H1 (cell line): ENCODE measurements around the gene GALNT6. TPM values are rescaled to one million over a fixed set of nuclear protein-coding genes. Genes with fewer than 3 reads are reported as not detected.

Source experiments
- ASH2L ChIP-seq: fragments of 200-600, 300-600 bp; sonication (generic); IDR thresholded peaks from one replicate; pipeline ENCODE4 v1.7.1; 2017; ENCODE audit warnings: low read length
- ATF2 ChIP-seq: IDR thresholded peaks from 2 replicates; pipeline ENCODE4 v1.6.1; 2012; ENCODE audit warnings: low read length, inconsistent platforms
- CBX8 ChIP-seq: fragments of 300-800, 300-1000 bp; sonication (generic); IDR thresholded peaks from 2 replicates; pipeline ENCODE4 v1.7.1; 2016; ENCODE audit warnings: low read depth, low read length, borderline replicate concordance
- CHD2 ChIP-seq: IDR thresholded peaks from 2 replicates; pipeline ENCODE4 v1.6.1; 2012; ENCODE audit warnings: low read length, improper control_type of control experiment
- CREB1 ChIP-seq: IDR thresholded peaks from 2 replicates; pipeline ENCODE4 v1.6.1; 2012; ENCODE audit warnings: inconsistent platforms
- CTCF ChIP-seq, 3 experiments: IDR thresholded peaks; 1 replicate in 2 of 3; 2 replicates in 1 of 3; pipeline versions ENCODE4 v1.5.1 to v1.6.1; 2011; ENCODE audit warnings: low read length in 3 of 3, mild to moderate bottlenecking in 3 of 3, inconsistent platforms in 2 of 3, low read depth in 1 of 3, moderate library complexity in 1 of 3; ENCODE audit not compliant: insufficient read depth in 1 of 3; ENCODE audit errors: control extremely low read depth in 1 of 3
- EGR1 ChIP-seq: IDR thresholded peaks from 2 replicates; pipeline ENCODE4 v1.6.1; 2011; ENCODE audit warnings: low read depth, low read length, borderline replicate concordance
- GABPA ChIP-seq: IDR thresholded peaks from 2 replicates; pipeline ENCODE4 v1.6.1; 2011; ENCODE audit warnings: mild to moderate bottlenecking, low read length, moderate library complexity, borderline replicate concordance; ENCODE audit not compliant: insufficient read depth
- GTF2F1 ChIP-seq: IDR thresholded peaks from 2 replicates; pipeline ENCODE4 v1.6.1; 2012; ENCODE audit warnings: low read depth, low read length, improper control_type of control experiment, borderline replicate concordance
- KDM4A ChIP-seq: IDR thresholded peaks from one replicate; pipeline ENCODE4 v1.7.1; 2012; ENCODE audit warnings: low read depth, mild to moderate bottlenecking, moderate library complexity, low read length, inconsistent platforms; ENCODE audit not compliant: severe bottlenecking
- PHF8 ChIP-seq: fragments of 200-600 bp; sonication (generic); conservative IDR thresholded peaks from 2 replicates; pipeline ENCODE4 v1.7.1; 2012; ENCODE audit warnings: low read depth, mild to moderate bottlenecking, inconsistent platforms, low read length, moderate library complexity
- POLR2A ChIP-seq, 2 experiments: IDR thresholded peaks; 1 replicate in 1 of 2; 2 replicates in 1 of 2; pipeline ENCODE4 v1.6.1; 2011; ENCODE audit warnings: low read depth in 2 of 2, low read length in 2 of 2, mild to moderate bottlenecking in 2 of 2; ENCODE audit errors: control extremely low read depth in 1 of 2
- POU5F1 ChIP-seq: IDR thresholded peaks from 2 replicates; pipeline ENCODE4 v1.6.1; 2011; ENCODE audit warnings: low read depth, mild to moderate bottlenecking, low read length, moderate library complexity
- RBBP5 ChIP-seq: IDR thresholded peaks from 2 replicates; pipeline ENCODE4 v1.7.1; 2012; ENCODE audit warnings: low read depth, mild to moderate bottlenecking, inconsistent platforms, low read length, moderate library complexity, borderline replicate concordance
- SAP30 ChIP-seq: fragments of 300-600 bp; sonication (generic); IDR thresholded peaks from 2 replicates; pipeline ENCODE4 v1.7.1; 2012; ENCODE audit warnings: low read length, moderate library complexity, mild to moderate bottlenecking, inconsistent platforms; ENCODE audit not compliant: insufficient read depth, insufficient replicate concordance
- SIN3A ChIP-seq, 2 experiments: IDR thresholded peaks in 1 of 2; conservative IDR thresholded peaks in 1 of 2; 2 replicates each; pipeline ENCODE4 v1.6.1; 2011 to 2012; ENCODE audit warnings: low read length in 2 of 2, improper control_type of control experiment in 1 of 2, low read depth in 1 of 2, mild to moderate bottlenecking in 1 of 2
- TAF1 ChIP-seq: IDR thresholded peaks from 2 replicates; pipeline ENCODE4 v1.6.1; 2011; ENCODE audit warnings: mild to moderate bottlenecking, low read depth, low read length
- TAF7 ChIP-seq: optimal IDR thresholded peaks from 2 replicates; pipeline ENCODE3; 2011; ENCODE audit warnings: low read depth, mild to moderate bottlenecking, inconsistent platforms, low read length, moderate library complexity, borderline replicate concordance
- ZNF274 ChIP-seq: IDR thresholded peaks from 2 replicates; pipeline ENCODE4 v1.7.0; 2012; ENCODE audit warnings: low read length, borderline replicate concordance; ENCODE audit errors: extremely low read depth
- polyA plus RNA-seq, 7 experiments: library from polyadenylated mRNA; depleted of rRNA in 3 of 7; stranded (reverse) in 5 of 7; unstranded in 2 of 7; fragments of >200 nt in 5 of 7; fragments of 200-250 nt in 2 of 7; gene quantifications; 1 replicate in 5 of 7; 2 replicates in 1 of 7; 4 replicates in 1 of 7; pipeline versions ENCODE4 v1.2.1 to v1.2.3, GENCODE V29; 2011 to 2013; ENCODE audit warnings: missing spikeins in 2 of 7, mixed read lengths in 2 of 7
- total RNA-seq: library from RNA; stranded (reverse); fragmentation: NEBNext Ultra II Directional; extraction: Animal tissue kit (Norgen Biotek cat#: 25700); gene quantifications from 2 replicates; pipeline ENCODE4 v1.2.1, GENCODE V29; 2021

Gene GALNT6
- total and polyA plus RNA-seq, 2 of the 8 experiments (the other 6 are each of a cell fraction or from before 2014, with no cell fraction given) = 5.8 to 10.7 TPM

DNA sequence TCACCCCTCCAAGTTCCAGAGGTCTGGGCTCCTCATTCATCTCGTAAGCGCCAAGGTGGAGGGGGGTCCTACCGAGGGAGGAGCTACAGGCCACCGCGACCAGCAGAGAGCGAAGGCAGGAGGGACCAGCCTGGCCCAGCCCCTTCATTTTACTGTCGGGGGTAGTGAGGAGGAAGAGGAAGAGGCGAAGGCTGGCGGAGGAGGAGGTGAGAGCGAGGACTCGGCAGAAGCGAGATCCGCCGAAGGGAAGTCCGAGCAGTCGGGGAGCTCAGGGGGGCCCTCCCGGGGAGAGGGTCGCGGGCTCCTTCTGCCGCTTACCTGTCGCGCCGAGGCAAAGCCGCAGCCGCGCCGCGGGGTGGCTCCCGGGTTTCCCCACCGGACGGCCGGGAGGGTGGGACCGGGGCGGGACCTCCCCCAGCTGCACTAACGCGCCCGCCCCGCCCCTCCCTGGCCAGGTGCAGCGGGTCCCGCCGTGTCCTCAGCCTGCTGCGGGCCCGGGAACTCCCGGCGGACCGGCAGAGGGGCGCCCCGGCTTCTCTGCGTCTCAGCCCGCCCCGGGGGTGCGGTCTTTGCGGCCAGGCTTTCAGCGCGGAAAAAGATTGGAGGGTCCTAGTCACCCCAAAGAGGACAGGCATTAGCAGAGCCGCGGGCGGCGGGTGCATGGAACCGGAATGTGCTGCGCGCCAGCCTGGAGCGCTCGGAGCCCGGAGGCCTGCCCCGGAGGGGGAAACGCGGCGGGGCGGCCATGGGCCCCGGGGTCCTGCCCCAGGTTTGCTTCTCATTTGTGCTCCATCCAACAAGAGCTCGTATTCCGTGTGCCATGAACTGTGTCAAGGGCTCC, at the start of gene GALNT6 (continued):
- TF ChIP-seq TAF7 = no peak
- peak; percentile 25 to 37 for TF ChIP-seq POLR2A (IDR thresholded peaks at IDR 0.05; ENCODE audit: control extremely low read depth in 1 of 2, low read depth in 2 of 2, low read length in 2 of 2)
- peak; percentile 61 for TF ChIP-seq PHF8
- peak; percentile 48 for TF ChIP-seq KDM4A
- no peak for TF ChIP-seq CREB1
- 0 out of 2 replicates have a peak, but pooled peaks have one; percentile 21 for TF ChIP-seq GABPA
- no peak for TF ChIP-seq POU5F1
- no peak for TF ChIP-seq EGR1
- no peak for TF ChIP-seq CHD2
- no peak for TF ChIP-seq CTCF (IDR thresholded peaks at IDR 0.05; ENCODE audit: control extremely low read depth in 1 of 3, insufficient read depth in 1 of 3, low read depth in 1 of 3, low read length in 3 of 3)
- TF ChIP-seq RBBP5 = 0 out of 2 replicates have a peak, but pooled peaks have one; percentile 42
- peak; percentile 56; the same call in 1 of the 2 replicates for TF ChIP-seq TAF1
- no peak; a peak in 1 of 4 replicates for TF ChIP-seq SIN3A (conservative IDR thresholded peaks at IDR 0.05 in 1 of 2, IDR thresholded peaks at IDR 0.05 in 1 of 2; ENCODE audit: low read depth in 1 of 2, low read length in 2 of 2)
- no peak for TF ChIP-seq SAP30
- TF ChIP-seq GTF2F1 = no peak
- no peak for TF ChIP-seq CBX8
- TF ChIP-seq ATF2 = no peak
- TF ChIP-seq ZNF274 = no peak
- no peak for TF ChIP-seq ASH2L
